Measurements from ENCODE around the gene TBC1D5.

GRCh38 chr3:17494117-17494809, 248.2 kb downstream of the TBC1D5 start:
- TF ChIP-seq CTCF (IDR thresholded peaks at IDR 0.05) (no peak), POLR2A (IDR thresholded peaks at IDR 0.05) (no peak)
